Testis (tissue), 2 donors: ENCODE data around the gene FOXF2.

ENCODE experiments used
- CTCF ChIP-seq, 3 experiments: fragments of 450-650 bp in 2 of 3; fragments of 200-600 bp in 1 of 3; sonication (generic) in 1 of 3; IDR thresholded peaks; one replicate each; pipeline ENCODE4 v1.5.1; 2016 to 2019; ENCODE audit warnings: antibody characterized with exemption in 3 of 3, mild to moderate bottlenecking in 2 of 3, moderate library complexity in 1 of 3
- POLR2A ChIP-seq: fragments of 450-650 bp; IDR thresholded peaks from one replicate; pipeline ENCODE4 v1.6.1; 2017; ENCODE audit warnings: antibody characterized with exemption, mild to moderate bottlenecking, moderate library complexity

DNA sequence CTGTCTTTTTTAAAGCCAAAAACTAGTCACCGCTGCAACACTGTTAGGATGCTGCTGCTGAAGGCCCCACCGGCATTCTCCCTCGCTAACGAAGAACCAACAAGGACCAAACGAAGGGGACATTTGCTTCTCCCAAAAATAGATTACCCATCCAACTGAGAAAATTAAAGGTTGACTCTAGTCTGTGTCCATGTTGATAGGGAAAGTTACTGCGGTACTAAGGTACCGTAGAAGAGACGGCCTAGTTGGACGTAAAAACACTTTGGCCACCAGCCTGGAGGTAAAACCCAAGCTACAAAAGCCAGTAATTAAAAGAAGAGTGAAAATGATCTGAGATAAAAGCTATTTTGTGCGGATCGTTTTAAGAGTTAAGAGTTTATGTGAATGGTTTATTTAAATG lies 11.8 kb upstream of the FOXF2 start:
- no peak for TF ChIP-seq CTCF (IDR thresholded peaks at IDR 0.05)
- TF ChIP-seq POLR2A: no peak
